Fibroblast of villous mesenchyme (primary cell): Measurements from ENCODE around the gene PVALB. TPM values are rescaled to one million over a fixed set of nuclear protein-coding genes. Genes with fewer than 3 reads are reported as not detected.

ENCODE experiments used
- DNase-seq: peaks from one replicate; pipeline ENCODE4 v3.0.0-alpha.2; 2010; ENCODE audit warnings: low read depth
- H3K4me3 ChIP-seq: 2 replicates; pipeline ENCODE4 v1.5.1; 2011; ENCODE audit warnings: low read depth, mild to moderate bottlenecking, low read length
- CTCF ChIP-seq: IDR thresholded peaks from 2 replicates; pipeline ENCODE4 v1.5.1; 2012; ENCODE audit warnings: low read depth, mild to moderate bottlenecking, low read length; ENCODE audit not compliant: insufficient read depth
- total RNA-seq: library from RNA; depleted of rRNA; stranded (reverse); fragments of >200 nt; gene quantifications from 2 replicates; pipeline ENCODE4 v1.2.3, GENCODE V29; 2012

Gene PVALB
- total RNA-seq, 1 donor: not detected

DNA sequence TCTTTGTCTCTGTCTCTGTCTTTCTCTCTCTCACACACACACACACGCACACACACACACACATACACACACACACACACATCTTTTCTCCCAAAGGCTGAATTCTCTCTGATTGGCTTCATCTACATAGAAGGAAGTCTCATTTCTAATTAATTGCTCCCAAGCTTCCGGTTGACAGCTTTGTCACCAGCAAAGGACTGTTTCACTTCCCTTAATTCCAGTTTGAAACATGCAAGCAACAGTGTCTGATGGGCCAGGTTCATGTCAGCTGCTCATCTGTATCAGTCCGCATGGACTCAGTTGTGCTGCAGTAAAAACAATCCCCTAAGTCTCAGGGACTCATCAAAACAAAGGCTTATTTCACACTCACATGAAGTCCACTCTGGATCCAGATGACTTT lies 16.2 kb upstream of the PVALB start:
- H3K4me3 ChIP-seq: no peak overlapping the region
- no peak for TF ChIP-seq CTCF
- no peak for DNase-seq

- TF ChIP-seq CTCF: no peak
- H3K4me3 ChIP-seq: no peak overlapping the region
- no peak for DNase-seq
These were observed 14.9 kb upstream of the PVALB start for GRCh38 chr22:36831717-36832116.

GRCh38 chr22:36831206-36831605 lies 14.4 kb upstream of the PVALB start:
- DNase-seq: no peak
- H3K4me3 ChIP-seq: no peak overlapping the region
- no peak for TF ChIP-seq CTCF

GRCh38 chr22:36830601-36831000 lies 13.8 kb upstream of the PVALB start:
- no peak for DNase-seq
- TF ChIP-seq CTCF: no peak
- H3K4me3 ChIP-seq: no peak overlapping the region

GRCh38 chr22:36829370-36830002 lies 12.7 kb upstream of the PVALB start:
- no peak overlapping the region for H3K4me3 ChIP-seq
- no peak for DNase-seq
- no peak for TF ChIP-seq CTCF

GRCh38 chr22:36828815-36829214 lies 12.0 kb upstream of the PVALB start:
- no peak for TF ChIP-seq CTCF
- H3K4me3 ChIP-seq: no peak overlapping the region
- no peak for DNase-seq

- no peak for TF ChIP-seq CTCF
- no peak overlapping the region for H3K4me3 ChIP-seq
- DNase-seq: no peak
These were observed 9.4 kb upstream of the PVALB start for GRCh38 chr22:36826262-36826661.
